HTERT RPE-1 (cell line): ENCODE measurements around the gene CHRM1.

ENCODE experiments used
- in situ Hi-C: fragments of 300-500 bp; cut with MboI; formaldehyde crosslinking; loops from 4 replicates; pipeline ENCODE4 v1.14.3; 2020; ENCODE audit warnings: low sequenced_read_pairs

Gene CHRM1

DNA sequence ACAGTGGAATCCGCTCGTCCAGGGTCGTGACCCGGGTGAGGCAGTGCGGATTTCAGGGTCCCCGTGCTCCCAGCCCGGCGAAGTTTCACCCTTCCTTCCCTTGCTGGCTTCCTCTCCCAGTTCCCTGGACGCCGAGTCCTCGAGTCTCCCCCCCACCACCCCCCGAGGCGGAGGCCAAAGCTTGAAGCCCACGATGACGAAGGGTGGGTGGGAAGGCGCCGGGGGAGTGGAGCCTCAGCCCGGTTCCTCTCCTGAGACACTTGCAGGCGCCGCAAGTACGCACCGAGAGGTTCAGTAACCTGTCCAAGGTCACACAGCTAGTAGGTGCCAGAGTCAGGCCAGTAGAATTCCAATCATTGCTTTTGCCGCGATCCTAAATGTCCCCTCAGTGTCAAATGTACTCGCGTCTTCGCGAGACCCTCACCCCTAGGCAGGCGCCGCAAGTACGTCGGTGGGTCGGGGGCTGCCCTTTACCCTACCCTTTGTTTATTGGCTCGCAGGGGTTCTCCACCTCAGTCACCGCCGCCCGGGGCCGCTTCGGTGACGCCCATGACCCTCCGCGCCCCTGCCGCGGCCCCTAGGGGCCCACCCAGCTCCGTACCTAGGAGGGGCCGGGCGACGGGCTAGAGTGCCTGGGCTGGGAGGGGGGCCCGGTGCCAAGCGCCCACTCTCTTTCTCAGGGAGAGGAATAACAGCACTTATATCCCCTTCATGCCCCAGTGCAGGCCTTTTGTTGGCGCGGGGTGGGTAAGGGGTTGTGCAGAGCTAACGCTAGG, 5.7 kb upstream of the CHRM1 start:
- in situ Hi-C loops = no loop called here

DNA sequence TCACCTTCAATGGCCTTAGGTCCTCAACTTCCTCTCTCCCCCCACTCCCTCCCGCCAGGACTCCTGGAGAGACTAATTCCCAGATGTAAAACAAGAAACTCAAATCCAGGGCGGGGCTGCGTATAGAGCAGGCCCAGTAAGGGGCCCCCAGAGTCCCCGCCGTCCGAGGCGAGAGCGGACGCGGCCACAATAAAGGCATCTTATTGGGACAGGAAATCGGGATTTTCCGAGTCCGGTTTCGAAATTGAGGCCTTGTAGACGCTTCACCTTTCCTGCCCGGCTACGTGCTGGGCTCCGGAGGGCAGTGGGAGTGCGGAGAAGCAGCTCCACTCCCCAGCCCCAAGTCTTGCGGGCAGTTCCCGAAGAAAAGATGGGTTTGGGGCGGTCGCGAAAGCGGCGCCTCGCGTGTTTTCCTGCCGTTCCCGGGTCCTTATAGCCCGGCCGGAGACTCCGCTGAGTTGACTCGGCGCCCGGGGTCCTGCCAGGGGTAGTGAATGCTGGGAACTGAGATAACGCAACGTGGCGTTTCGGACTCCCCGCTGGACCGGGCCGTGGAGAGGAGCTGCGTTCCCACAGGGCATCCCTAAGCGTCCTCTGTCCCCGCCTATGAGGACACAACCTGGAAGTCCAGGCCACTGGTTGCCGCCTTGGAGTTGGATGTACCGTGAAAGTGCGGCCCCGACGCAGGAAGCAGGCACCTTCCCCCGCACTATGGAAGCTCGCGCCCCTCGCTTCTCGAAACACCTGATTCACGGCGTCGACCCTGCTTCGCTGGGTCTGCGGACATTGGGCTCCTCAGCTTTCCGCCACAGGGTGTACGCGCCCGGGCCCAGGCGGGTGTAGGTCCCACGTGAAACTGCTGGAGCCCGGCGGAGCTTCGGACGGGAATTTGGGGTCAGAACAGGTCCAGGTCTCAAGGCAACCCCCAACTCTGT, 4.8 kb upstream of the CHRM1 start:
- in situ Hi-C loops = no loop called here

DNA sequence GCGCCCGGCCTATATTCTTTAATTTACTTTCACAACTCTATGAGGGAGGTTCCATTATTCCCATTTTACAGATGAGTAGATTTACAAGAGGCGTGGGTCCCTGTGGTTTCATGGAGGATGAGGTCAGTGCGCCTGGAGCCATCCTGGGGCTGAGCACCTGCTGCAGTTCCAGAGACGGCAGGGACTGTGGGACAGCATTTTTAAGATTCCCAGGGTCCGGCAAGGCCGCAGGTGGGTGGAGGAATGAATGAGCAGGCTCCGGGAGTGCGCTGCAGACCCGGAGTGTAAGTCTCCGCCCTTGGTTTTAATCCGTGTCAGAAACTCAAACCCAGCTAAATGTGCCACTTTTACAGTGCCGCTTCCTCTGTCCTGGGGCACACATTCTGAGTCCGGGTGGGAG, 4.1 kb upstream of the CHRM1 start:
- in situ Hi-C loops = no loop called here

DNA sequence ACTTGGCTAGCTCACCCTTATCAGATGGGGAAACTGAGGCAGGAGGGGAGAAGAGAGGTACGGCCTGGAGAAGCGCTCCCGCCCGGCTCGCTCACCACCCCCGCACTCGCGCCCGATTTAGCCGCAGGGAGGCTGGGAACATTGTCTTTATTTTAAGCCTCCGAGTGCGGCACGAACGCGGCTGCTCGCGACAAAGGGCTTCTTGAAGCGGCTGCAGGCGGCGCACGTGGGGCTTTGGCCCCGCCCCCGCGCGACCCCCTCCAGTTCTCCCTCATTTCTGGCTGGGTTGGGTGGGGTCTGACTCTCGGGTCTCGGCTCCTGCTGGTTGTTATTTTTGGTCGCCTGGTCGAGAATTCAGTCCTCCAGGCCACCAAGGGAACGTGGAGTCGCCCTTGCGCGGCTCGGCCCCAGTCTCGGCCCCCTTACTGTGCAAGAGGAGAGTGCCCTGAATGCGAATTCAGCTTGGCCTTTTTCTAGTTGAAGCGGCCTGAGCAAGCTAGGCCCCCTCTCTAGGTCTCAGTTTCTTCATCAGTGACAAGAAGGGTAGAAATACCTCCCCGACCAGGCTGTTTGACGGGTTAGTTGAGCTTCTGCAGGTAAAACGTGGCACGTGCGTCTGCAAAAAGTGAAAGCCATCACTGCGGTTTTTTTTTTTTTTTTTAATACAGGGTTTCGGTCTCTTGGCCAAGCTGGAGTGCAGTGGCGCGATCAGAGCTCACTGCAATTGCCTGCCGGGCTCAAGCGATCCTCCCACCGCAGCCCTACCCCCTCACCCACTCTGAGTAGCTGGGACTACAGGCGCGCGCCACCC, 2.6 kb upstream of the CHRM1 start:
- in situ Hi-C loops = no loop called here

DNA sequence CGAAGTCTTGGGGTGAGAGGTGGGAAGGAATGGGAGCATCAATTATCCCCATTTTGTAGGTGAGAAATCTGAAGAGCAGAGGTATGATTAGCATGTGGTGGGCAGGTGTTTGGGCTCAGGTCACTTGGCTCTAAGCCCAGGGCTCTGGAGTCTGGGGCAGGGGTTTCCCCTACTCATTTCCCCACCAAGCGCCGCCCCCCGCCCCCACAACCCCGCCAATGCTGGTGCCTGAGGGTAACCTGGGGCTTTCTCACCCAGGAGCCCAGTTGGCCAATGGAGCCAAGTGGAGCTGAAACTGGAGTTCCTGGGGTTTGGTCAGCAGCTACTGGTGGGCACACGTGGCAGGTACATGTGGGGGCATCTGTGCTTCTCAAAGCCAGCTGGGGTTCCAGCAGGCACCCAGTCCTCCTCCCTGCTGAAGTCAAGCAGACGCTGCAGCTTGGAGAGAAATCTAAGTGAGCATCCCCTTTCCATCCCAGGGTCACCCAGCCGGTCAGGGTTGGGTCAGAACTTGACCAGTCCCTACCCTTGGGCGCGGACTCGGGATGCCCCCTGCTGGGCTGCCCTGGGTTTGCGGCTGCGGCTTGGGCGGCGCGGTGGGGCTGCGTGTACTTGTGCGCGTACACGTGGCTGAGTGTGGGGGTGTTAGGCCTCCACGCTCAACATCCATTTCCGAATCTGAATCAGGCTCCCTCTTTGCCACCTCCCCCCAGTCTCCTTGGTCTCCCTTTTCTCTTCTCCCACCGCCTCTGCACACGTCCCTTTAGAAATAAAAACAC, 1.7 kb upstream of the CHRM1 start:
- in situ Hi-C loops = no loop called here

DNA sequence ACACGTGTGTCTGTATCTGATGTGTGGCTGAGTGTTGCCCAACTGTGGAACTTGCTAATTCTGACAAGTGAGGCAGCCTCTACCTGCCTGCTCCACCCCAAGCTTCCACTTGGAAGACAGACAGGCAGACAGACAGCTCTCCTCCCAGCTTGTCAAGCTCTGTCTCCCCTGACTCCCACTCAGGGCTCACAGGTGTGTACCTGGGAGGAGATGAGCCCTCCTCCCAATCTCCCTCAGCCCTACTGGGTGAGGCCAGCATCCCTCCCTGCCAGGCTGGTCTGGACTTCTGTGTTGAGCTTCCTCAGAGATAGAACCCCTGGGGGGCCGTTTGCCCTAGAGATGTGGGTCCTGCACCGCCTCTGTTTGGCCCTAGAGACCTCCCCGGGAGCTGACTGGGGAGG, 1.0 kb upstream of the CHRM1 start:
- in situ Hi-C loops = no loop called here

DNA sequence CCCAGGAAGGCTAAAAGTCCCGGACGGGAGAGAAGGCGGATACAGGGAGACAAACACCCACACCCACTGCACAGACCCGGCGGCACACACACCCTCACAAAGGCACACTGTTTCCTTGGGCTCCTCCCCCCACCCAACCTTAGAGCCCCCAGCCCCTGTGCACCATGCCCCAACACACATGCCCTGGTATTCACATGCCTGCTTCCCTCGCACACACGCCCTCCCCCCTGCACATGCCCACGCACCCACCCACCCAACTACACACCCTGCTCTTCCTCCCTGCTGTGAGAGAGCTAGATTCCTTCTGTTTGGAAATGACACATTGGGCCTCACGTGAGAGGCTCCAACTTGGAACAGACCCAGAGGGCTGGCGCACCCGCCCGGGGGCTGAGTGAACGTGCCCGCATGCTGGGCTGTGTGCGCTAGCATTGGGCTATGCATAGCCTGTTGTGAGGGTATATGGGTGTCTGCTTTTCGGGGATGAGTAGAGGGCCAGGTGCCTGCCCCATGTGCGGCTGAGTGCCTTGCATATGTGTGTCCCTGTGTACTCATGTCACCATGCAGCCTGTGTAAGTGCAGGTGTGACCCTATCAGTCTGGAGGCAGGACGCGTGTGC, 518 bp upstream of the CHRM1 start:
- in situ Hi-C loops = no loop called here

DNA sequence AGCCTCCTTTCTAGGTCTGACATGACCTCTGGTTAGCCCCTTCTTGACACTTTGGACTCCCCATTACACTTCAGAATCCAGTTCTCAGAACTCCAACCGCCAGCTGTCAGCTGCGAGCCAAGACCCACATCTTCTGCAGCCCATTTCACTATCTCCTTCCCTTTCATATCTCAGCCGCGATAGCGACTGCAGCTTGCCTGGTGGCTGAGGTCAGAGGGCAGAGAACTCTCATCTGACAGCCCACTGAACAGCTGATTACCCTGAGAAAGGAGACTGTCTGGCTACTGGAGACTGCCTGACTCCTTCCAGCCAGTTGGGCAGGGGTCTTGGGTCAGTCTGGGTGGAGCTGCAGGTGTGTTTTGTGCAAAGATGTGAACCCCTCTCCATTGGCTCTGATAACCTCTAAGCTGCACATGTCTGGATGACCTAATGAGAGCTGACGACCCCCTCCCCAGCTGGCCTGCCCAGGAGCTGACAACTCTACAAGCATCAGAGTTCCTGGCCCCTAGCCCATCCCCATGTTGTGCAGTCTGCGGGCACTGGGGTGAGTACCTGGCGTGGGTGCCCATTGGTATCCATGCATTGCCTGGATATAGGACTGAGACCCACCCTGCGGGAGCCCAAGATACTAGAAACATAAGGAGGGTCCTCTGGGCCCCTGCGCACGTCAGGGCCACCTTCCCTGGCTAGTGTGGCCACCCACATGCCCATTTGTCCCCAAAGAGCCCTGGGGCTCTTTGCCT, 1.1 kb downstream of the CHRM1 start:
- in situ Hi-C loops = no loop called here

DNA sequence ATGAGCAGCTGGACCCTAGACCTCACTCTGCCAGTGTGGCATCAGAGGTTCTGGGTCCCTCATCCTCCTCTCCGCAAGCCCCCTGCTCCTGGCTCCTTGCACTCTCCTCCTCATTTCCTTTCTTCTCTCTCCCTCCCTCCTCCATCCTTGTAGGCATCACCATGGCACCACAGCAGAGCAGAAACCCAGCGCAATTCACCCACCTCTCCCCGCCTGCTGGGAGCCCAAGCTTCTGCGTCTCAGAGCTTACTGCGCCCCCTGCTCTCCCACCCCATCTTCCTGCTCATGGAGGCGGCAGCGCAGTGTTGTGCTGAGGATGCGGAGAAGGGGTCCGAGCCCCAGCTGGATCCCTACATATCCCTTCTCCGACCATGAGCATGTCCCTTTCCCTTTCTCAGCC, 1.7 kb downstream of the CHRM1 start:
- in situ Hi-C loops = no loop called here

DNA sequence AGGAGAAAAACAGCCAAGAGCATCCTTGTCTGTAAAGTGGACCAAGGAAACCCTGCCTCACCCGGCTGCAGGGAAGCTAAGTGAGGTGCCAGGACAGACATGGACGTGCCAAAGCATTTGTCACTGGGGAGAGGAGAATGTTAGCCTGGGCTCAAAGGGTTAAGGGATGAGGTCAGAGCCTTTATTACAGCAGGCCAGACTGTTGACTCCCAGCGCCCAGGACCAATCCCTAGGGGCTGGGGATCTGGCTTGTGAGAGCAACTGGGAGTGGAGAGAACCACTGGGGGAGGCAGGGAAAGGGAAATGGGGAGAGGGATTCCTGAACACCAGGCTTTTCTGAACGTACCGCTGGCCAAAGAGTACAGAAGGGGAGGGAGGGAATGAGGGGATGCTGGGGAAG, 2.6 kb downstream of the CHRM1 start:
- in situ Hi-C loops = no loop called here

DNA sequence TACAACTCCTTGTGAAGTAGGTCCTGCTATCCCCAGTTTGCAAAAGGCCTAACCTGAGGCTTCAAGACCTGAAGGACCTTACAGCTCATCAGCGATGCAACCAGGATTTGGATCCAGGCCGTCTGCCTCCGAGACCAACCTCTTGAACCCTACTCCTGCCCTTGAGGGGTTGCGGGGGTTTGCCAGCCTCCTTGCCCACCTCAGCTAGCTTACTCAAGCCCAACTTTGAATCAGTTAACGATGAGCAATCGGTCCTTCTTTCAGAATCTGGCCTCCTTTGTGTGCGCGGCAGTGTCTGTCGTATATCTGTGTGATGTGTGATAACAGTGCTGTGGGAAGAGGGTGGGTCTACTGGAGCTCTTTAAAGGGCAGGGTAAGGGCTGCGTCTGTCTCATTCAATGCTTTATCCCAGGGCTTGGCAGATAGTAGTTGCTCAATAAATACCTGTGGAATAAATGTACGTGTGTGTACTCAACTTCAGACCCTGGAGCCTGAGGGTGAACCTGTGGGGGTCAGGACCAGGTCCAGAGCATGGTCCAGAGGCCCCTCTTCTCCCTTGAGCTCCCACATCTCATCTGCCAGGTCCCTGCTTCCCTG, 3.2 kb downstream of the CHRM1 start:
- in situ Hi-C loops = no loop called here

DNA sequence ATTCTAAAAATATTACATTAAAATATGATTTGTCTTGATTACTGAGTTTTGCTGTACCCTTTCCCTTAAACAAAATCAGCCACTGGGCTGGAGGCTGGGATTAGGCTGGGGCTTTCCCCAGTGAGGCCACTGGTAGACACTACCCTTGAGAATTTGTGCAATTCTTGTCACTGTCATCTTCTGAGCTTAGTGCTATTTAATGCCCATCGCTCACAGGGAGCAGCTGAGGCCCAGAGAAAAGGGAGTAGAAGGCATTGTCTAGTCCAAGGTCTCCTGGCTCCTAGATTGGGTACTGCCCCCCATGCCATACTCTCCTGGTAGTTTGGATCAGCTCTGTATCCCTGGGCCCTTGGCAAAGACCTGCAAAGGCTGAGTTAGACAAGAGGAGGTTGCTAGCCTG, 6.7 kb downstream of the CHRM1 start:
- in situ Hi-C loops = no loop called here

DNA sequence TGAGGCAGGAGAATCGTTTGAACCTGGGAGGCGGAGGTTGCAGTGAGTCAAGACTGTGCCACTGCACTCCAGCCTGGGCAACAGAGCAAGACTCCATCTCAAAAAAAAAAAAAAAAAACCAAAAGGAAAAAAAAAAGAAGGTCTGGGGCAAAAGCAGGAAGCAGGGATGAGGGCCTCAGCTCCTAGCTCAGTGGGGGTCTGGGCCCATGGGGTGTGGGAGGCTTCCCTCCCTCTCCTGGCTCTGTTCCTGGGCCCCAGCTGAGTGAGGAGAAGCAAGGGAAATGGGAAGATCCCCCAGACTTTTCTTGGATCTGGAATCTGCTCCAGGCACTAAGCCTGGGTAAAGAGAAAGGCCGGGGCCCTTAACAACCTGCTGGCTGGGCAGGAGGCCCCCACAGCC, 8.9 kb downstream of the CHRM1 start:
- in situ Hi-C loops = no loop called here

DNA sequence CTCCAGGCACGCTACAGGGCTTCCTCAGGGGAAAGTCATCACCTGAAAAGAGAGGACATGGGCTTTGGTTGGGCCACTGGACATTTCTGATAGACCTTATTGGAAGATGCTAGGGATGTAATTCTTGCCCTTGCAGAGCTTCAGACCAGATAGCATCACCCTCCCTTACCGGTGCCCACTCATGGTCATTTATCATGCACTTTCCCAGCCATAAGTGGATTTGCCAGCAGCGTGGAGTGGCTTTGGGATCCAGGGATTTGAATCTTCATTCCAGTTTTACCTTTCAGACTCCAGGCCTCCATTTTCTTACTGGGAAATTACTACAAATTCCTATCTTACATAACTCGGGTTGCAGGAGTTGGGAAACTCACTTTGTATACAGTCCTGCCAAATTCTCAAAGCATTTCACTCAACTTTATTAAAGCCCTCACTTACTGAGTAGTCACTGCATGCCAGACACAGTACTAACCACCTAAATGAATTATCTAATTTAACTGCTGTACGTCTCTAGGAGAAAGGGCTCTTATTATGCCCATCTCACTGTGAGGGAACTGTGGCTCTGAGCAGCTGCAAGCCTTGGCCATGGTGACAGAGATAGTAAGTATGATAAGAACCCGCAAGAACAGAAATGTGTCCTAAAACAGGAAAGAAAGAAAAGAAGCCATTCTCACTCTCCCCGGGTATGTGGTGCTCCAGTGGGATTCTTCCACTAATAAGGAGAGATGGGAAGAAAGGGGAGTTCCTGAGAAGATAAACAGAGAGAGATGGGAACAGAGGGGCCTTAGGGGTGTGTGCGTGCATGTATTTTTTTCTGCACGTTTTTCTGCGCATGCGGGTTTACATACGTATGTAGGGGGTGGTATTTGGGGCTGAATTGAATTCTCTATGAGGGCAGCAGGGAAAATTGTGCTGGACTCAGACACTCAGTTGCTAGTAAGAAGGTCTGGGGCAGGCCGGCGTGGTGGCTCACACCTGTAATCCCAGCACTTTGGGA, 9.7 kb downstream of the CHRM1 start:
- in situ Hi-C loops = no loop called here

DNA sequence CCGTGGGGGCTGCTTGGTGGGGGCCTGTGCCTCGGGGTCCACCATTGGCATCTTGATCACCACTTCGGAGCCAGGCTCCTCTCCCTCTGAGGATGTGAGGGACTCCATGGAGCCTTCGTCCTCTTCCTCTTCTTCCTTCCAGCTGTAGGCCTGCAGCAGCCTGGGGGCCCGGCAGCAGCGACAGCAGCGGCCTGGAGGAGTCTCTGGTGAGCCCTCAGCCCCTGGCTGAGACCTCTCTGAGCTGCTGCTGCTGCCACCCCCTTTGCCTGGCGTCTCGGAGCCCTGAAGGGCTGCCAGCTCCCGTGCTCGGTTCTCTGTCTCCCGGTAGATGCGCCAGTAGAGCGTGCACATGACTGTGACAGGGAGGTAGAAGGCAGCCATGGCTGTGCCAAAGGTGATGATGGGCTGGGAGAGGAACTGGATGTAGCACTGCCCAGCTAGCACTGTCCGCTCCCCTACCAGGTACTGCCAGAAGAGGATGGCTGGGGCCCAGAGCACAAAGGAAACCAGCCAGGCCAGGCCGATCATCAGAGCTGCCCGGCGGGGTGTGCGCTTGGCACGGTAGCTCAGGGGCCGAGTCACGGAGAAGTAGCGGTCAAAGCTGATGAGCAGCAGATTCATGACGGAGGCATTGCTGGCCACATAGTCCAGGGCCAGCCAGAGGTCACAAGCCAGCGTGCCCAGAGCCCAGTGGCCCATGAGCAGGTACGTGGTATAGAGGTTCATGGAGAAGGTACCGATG, 10.9 kb downstream of the CHRM1 start:
- in situ Hi-C loops = no loop called here

DNA sequence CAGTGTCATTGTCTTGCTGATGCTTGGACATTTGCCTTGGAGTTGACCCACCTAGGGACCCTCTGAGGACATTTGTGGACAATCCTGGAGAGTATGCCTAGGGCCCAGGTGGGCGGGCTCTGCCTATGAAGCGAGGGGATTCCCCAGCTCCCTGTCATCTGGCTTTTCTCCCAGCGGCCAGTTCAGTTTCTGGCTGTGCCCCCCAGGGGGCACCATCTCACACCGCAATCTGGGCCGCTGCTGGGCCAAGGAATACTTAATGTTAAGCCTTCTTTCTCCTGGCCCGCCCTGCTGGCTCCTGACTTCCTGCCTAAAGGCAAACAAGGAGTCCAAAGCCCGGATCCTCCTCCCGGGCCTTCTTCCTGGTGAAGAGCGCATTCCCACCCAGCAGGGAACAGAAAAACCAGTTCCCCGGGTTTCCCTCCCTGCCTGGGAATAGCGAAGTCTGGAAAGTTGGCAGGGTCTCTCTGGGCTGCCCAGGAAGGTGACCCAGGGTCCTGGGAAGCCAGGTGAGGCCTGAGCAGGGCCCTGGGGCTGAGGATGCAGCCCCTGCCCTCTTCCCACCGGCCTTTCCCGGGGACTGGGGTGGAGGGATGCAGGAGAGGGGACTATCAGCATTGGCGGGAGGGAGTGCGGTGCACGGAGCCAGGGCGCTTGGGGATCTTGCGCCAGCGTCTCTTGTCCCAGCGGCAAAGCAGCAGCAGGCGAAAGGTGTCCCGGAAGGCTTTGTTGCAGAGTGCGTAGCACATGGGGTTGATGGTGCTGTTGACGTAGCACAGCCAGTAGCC, 11.9 kb downstream of the CHRM1 start:
- in situ Hi-C loops = no loop called here
